GM12892 (cell line): Measurements from ENCODE around the gene MAB21L2.

Experiments used
- POLR2A ChIP-seq: IDR thresholded peaks from 2 replicates; pipeline ENCODE4 v1.6.1; 2011; ENCODE audit warnings: low read depth, low read length, control low read depth
- TAF1 ChIP-seq: IDR thresholded peaks from 2 replicates; pipeline ENCODE4 v1.6.1; 2011; ENCODE audit warnings: low read depth, mild to moderate bottlenecking, control low read depth, low read length, borderline replicate concordance

DNA sequence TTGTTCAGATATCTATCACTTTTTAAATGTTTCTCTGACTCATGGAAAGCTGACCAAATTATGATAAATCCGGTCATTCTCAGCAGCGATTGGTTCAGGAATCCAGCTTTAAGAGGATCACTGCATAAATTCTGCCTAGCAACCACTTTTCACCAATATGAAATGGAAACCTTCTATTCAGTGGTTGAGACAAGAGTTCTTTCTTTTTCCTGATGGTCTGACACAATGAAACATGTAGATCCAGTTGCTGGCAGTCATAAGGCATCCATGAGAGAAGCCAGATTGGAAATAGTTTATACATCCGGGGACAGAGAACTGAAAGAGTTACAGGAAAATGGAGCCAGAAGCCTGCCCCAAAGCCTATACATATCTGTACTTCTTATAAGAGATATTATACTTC lies 27.2 kb downstream of the MAB21L2 start:
- TF ChIP-seq TAF1 = no peak
- TF ChIP-seq POLR2A = no peak
